GM23338 (cell line): ENCODE results near the gene C1orf174.

Experiments
- CTCF ChIP-seq, 2 experiments: fragments of 200-600 bp in 1 of 2; sonication (generic) in 1 of 2; conservative IDR thresholded peaks; 2 replicates each; pipeline versions ENCODE4 v1.5.1 to v1.6.1; 2016 to 2017; ENCODE audit warnings: antibody characterized with exemption in 2 of 2, low read depth in 2 of 2, mild to moderate bottlenecking in 2 of 2, moderate library complexity in 1 of 2
- EZH2 ChIP-seq: fragments of 200-600 bp; sonication (generic); IDR thresholded peaks from one replicate; pipeline ENCODE4 v1.8.0; 2017; ENCODE audit warnings: antibody characterized with exemption, mild to moderate bottlenecking, low read depth; ENCODE audit not compliant: unreplicated experiment
- POLR2AphosphoS5 ChIP-seq: IDR thresholded peaks from 2 replicates; pipeline ENCODE4 v1.6.1; 2016; ENCODE audit warnings: antibody characterized with exemption, low read depth
- TF ChIP-seq, protein P1 (sequence below): IDR thresholded peaks from one replicate; pipeline ENCODE4 v1.6.1; 2018; ENCODE audit warnings: antibody characterized with exemption; ENCODE audit not compliant: unreplicated experiment

GRCh38 chr1:3908886-3909517 lies 8.9 kb upstream of the C1orf174 start:
- TF ChIP-seq POLR2AphosphoS5 (no peak), EZH2 (no peak), CTCF (conservative IDR thresholded peaks at IDR 0.05; ENCODE audit: low read depth in 2 of 2) (no peak)
- TF ChIP-seq, protein P1, sequence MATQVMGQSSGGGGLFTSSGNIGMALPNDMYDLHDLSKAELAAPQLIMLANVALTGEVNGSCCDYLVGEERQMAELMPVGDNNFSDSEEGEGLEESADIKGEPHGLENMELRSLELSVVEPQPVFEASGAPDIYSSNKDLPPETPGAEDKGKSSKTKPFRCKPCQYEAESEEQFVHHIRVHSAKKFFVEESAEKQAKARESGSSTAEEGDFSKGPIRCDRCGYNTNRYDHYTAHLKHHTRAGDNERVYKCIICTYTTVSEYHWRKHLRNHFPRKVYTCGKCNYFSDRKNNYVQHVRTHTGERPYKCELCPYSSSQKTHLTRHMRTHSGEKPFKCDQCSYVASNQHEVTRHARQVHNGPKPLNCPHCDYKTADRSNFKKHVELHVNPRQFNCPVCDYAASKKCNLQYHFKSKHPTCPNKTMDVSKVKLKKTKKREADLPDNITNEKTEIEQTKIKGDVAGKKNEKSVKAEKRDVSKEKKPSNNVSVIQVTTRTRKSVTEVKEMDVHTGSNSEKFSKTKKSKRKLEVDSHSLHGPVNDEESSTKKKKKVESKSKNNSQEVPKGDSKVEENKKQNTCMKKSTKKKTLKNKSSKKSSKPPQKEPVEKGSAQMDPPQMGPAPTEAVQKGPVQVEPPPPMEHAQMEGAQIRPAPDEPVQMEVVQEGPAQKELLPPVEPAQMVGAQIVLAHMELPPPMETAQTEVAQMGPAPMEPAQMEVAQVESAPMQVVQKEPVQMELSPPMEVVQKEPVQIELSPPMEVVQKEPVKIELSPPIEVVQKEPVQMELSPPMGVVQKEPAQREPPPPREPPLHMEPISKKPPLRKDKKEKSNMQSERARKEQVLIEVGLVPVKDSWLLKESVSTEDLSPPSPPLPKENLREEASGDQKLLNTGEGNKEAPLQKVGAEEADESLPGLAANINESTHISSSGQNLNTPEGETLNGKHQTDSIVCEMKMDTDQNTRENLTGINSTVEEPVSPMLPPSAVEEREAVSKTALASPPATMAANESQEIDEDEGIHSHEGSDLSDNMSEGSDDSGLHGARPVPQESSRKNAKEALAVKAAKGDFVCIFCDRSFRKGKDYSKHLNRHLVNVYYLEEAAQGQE: no peak
